OCI-M2 (cell line): ENCODE data around the gene DUS1L.

Experiments used
- DNase-seq: peaks from one replicate; lab custom pipeline; 2025; ENCODE audit not compliant: unreplicated experiment; lab: John Stamatoyannopoulos, UW

The DUS1L gene

DNA sequence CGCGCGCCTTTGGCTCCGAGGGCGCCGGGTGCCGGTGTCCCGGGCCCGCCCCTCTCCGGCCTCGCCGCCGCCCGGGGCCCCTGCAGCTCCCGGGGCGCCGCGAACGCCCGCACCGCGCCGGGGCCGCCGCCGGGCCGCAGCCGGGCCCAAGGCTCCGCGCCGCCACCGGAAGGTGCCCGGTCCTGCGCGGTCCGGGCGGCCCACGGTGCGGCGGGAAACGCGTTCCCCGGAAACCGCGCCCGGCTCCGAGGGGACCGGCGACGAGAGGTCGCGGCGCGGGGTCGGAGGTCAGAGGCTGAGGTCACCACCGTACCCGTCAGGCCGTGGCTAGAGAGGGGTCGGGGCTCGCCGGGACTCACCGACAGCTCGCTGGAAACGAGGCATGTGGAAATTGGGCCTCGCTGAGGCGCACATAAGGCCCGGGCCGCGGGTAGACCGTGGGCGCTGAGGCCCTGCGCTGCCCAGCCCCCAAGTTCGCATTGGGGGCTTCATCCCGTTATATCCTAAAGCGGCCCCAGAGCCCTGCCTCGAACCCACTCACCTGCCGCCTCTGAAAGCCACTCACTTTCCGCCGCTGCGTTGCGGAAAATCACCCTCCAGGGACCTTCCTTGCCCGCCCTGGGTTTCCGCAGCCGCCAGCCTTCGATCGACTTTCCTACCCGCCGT is at the start of gene DUS1L:
Gene DUS1L (minus strand): TSS at position 167 of the 666 bp plus-strand sequence. CDS start 745 bp downstream, outside the sequence.
- no peak for DNase-seq

DNA sequence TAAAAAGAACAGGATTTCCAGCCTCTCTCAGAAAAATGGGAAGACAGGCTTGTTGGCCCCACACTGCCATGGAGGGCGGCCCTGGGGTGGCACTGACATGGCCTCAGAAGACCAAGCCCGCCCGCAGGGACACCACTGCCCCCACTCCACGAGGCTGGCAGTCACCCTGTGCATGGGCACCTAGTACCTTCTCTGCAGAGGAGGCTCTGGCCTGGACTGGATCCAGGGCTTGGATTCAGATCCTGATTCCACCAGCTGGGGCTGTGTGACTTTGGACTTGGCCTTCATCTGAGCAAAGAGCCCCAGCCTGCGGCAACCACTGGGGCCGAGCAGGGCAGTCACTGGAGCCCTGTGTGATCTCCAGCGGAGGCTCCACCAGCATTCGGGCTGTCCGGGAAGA is 49.3 kb upstream of the DUS1L start:
- DNase-seq: no peak

DNA sequence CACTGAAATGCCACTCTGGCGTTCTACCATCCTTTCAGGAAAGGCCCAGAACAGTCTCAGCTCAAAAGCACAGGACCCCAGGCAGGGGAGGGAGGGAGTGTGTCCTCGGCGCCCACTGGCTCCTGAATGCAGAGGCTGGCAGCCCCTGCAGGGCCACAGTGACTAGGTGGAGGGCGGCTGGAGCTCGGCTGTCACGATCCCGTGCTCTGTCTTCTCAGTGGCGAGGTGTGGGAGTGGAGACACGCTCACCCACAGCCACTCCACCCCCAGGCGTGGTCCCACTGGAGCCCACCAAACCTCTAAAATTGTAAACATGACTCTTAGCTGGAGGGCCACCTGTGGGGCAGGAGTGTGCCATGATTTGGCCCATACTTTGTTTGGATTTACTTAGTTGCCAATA is 48.8 kb upstream of the DUS1L start:
- no peak for DNase-seq

DNA sequence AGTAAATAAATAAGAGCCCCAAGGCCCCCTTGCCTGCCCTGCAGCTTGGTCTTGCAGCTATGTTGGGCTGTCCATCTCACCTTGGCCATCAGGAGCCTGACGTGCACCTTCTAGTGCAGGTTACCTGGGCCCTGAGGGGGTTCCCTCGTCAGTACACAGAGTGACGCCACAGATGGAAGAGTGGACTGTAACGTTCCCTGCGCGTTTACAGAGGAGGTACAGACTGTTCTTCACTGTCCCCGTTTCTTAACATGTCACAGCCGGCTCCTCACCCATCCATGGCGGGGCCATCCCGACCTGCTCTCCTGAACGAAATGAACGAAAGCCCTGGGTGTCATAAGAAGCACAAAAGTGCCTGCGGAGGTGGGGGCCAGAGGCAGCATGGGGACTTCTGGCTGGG is 48.3 kb upstream of the DUS1L start:
- no peak for DNase-seq

DNA sequence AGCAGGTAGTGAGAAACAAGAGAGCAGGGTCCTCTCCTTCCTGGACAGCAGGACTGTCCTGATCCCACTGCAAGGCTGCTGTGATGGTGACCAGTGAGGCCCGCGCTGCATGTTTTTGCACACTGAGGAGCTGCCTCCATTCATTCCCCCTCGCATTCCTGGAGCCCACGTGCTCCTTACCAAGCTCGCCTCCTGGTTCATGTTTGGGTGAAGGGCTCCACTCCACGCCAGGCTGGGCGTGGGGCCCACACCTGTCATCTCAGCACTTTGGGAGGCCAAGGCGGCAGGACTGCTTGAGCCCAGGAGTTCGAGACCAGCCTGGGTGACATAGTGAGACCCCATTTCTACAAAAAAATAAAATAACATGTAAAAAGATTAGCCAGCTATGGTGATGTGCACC is 47.8 kb upstream of the DUS1L start:
- DNase-seq: no peak

DNA sequence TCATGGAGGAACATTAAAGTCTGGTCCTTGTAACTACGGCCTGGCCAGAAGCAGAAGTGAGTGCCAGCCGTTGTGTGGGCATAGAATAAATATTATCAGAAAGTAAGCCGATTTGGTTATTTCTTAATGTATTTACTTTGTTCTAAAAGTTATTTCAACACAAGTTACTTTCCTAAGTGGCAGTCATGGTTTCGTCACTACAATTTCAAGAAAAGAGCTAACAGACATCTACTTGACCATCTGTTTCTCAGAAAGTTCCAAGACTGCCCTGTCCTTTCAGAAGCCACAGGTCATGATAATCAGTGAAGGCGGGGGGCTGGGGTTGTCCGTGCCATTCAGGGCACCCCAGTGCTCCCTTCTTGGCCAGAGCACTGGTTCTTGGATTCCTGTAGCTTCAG is 47.3 kb upstream of the DUS1L start:
- DNase-seq: no peak

DNA sequence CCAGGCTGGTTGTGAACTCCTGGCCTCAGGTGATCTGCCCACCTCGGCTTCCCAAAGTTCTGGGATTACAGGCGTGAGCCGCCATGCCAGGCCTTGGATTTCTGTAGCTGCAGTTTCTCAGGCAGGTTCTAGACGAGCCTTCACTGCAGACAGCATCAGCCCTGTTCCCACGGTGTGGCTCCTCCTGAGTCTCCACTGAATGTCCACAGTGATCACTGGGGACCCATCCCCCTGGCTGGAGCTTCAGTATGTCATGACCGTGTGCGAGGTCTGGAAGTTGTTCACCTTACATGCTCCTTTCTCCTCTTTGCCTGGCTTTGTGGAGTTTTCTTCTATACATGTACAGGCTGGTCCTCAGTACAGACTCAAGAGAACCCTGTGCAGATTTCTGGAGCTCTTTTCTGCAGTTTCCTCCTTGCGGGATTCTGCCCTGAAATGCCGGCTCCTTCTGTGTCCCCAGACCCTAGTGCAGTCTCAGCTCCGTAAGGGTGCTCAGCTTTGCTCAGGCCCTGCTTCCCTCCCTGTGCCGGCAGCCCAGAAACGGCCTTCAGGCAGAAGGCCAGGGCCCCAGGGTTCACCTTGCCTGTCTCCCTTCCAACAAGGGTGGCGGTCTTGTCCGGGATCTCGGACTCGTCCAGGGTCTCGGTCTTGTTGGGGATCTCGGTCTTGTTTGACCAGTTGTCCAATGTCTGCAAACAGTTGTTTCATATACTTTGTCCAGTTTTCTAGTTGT is 46.7 kb upstream of the DUS1L start:
- no peak for DNase-seq

DNA sequence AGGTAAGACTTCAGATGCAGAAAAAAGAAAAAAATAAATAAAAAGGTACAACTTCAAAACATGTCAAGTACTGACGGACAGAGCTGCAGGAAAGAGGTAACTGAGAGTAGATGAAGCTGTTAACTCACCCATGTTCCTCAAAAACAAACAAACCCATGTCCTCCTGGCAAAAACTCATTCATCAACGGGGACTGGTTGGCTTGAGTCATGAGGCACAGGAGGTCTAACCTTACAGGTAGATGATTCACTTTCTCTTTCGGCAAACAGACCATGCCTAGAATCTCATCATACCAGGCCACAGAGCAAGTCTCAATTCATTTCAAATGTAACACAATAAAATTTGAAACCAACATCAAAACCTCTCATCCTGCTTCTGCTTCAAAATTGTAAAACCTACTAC is 44.7 kb upstream of the DUS1L start:
- no peak for DNase-seq

DNA sequence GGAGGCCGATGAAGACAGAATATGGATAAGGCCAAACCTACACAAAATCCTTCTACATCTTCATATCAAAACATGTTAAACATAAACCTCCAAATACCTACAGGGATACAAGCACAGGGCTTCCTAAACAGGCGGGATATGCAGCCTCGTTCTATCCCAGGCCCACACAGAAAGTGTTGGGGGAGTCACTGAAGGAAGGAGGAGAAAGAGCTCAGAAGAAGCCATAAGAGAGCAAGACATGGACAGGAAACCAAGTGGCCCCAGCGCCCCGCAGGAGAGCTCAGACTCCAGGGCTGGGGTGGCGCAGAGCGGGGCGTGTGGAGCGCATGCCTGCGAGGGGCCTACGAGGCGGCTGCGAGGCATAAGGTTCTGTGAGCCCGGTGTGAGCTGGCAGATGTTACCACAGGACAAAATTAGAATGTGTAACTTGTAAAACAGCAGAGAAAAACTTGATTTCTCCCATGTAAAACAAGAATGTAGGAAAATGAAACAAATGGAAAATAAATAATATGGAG is 43.4 kb upstream of the DUS1L start:
- no peak for DNase-seq

DNA sequence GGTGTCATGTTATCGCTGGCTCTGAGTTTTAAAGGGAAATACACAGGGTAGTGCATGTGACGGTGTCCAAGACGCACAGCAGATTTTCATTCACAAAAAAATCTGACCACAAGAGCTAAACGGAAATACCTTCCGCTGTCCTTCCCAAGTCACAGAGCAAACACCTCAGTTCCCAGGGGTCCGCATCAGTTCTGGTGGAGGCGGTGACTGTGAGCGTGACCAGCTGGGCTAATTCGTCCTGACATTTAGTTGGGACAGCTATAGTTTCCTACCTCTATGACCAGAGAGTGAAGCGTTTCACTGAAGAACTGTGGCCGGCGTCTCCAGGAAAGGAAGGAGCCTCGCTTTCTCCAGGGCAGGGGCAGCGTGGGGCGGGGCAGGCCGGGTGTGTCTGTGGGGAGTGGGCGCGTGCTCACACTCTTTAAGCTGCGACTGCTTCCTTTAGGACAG is 42.9 kb upstream of the DUS1L start:
- DNase-seq: no peak

DNA sequence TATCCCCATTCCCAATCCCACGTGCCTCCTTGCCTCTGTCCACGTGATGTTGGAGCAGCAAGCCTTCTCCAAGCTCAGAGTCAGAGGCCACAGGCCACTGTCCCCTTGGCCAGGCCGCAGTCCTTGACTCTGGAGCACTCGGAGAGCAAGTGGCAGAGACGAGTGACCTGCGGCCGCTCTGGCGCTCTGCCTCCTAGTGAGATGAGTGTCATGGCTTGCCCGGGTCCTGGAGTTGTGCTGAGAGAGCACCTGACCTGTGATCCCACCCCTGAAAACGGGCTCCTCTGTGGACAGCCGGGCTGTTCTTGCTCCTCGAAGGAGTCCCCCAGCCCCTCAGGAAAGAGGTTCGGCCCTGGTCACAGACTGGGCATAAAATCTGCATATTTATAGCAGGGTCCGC is 42.4 kb upstream of the DUS1L start:
- DNase-seq: no peak

DNA sequence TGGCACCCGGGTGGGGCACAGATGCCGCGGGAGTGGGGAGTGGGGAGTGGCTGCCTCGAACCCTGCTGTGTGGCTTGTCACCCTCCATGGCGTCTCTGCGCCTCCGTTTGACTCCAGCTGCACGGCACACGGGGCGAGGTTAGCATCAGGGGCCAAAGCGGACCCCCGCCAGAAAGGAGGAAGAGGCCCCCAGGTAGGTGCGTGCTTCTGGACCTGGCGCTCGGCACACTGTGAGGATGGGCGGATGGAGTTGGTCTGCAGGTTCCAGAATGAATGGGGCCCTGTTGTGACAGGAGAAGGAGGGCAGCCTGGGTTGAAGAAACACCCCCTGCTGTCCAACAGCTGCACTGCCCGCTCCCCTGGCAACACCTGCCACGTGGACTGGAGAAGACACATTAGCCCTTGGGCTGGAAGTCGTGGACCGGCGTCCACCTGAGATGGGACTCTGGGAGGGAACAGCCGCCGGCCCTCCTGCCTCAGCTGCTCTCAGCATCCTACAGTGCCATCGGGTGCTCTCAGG is 41.8 kb upstream of the DUS1L start:
- DNase-seq: no peak

DNA sequence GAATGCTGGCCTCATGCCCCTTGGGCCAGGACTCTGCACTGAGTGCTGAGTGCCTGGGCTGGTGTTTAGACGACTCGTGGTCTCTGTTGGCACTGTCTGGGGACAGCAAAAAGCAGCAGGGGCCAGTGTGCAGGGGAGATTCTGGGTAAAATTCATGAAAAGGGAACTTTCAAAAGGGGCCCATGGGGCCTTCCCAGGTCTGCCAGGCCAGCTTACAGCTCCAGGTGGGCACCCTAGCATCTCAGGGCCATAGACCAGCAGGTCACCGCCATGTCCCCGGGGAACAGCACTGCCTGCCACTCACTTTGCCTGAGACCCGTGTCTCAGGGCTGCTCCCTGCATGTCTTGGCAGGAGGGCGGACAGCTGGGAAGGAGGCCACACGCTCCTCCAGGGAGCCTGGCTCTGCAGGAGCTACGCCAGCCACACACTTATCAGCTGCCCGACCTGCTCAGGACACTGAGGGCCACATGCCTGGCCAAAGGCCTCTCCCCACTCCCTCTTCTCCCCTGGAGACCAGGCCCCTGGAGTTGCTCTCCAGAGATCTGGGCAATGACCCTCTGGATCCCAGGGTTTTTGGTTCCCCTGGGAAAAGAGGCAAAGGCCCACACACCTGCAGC is 41.2 kb upstream of the DUS1L start:
- DNase-seq: no peak

DNA sequence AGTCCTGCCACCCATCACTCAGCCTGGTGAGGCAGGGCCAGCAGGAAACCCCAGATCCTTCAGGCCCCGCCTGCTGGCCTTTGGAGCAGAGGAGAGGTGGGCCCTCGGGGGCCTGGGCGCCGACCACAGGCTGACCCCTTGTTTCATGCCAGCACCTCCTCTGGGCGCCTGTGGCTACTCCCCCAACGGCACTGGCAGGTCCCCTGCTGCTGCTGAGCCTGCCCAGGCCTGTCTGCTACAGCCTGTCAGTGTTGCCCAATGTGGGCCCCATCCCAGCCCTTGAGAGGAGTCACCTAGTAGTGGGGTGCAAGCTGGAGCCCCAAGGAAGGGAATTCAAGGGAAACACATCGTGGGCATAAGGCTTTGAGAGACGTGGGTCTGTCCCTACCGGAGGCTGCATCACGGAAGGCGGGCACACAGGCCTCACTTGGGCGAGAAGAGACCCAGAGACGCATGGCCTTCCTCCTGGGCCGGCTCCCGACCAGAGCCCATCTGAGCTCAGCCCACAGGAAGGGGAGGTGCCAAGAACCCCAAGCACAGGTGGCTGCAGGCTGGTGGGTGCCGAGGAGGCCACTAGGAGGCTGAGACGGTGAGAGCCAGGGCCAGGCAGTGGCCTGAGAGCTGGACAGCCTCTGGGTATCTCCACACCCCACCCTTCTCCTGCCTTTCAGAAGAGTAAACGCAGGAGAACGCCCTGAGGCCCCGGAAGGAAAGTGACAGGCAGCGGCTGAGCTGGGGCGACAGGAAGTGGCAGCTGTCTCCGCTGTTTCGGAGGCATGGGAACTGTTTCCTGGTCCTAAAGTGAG is 40.5 kb upstream of the DUS1L start:
- DNase-seq: no peak

DNA sequence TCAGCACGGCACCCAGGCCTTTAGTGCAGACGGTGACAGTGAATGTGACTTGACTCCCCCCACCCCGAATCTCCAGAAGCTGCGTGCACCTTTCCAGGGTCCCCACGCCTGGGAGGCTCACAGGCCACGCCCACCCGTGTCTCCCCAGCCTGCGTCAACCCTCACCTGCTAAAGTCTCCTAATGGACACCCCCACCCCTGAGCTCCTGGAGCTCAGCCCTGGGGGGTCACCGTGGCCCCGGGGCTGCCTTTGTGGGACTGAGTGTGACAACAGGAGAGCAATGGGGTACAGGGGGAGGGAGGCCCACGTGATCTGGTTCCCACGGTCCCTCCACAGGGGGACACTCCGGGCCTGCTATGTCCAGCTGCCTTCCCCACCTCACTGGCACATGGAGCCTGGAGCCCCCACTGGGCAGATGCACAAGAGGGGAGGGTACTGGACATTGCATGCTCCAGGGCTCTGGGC is 39.8 kb upstream of the DUS1L start:
- no peak for DNase-seq

DNA sequence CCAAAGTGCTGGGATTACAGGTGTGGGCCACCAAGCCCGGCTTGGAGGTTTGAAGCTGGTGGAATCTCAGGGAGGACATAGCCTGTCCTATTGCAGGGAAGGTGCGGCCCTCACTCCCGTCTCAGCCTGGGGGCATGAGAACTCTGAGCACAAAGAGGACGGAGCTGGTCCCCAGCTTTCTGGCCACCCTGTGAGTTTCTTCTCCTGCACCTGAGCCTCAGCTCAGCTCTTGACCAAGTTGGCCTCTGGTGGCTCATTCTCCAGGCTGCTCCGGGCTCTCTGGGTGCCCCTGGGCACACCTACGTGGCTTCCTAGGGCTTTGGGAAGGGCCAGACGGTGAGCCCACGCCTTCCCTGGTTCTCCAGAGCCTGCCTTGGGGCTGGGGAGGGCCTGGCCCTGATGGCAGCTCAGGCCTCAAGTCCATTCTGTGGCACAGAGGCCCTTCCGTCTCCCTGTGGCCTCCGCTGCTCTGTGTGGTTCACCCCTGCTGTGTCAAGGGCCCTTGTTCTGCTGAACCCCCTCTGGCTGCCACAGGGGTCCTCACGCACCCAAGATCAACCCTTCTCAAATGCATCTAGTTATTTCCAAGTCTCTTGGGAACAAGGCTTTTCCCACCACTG is 39.3 kb upstream of the DUS1L start:
- DNase-seq: no peak

DNA sequence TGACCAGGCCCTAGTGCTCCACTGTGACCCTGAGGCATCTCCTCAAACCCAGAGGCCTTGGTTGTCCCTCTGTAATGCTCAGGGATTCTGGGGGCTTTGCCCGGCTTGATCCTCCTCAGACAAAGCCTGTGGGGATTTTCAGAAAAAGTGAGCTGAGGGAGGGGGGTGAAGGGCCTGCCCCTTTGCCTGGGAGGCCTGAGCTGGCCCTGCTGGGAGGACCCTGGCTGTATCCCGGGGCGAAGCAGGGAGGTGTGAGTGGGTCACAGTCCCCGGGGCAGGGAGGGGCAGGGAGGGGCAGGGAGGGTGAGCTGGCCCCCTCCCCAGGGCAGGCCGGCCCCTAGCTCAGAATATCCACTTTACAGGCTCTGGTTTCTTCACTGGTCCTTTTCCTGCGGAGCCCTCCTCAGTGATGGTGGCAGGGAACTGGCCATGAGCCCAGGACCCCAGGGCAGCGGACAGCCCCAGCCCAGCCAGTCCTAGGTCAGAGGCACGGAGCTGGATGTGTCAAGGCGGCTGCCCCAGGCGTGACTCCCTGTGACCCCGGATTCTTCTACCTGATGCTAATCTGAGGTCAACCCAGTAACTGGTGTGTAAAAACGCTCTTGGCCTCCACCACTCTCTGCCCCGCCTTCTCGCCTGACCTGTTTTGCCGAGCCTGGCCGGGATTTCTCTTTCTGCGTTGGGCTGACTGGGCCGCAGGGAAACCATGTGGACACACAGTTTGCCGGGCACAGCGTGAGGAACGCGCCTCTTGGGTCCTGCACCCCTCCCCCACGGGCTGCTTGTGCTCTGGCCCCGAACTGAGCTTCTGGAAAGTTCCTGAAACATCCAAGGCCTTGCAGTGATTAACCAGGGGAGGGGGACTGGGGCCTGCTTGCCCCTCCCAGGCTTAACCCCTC is 38.2 kb upstream of the DUS1L start:
- no peak for DNase-seq

DNA sequence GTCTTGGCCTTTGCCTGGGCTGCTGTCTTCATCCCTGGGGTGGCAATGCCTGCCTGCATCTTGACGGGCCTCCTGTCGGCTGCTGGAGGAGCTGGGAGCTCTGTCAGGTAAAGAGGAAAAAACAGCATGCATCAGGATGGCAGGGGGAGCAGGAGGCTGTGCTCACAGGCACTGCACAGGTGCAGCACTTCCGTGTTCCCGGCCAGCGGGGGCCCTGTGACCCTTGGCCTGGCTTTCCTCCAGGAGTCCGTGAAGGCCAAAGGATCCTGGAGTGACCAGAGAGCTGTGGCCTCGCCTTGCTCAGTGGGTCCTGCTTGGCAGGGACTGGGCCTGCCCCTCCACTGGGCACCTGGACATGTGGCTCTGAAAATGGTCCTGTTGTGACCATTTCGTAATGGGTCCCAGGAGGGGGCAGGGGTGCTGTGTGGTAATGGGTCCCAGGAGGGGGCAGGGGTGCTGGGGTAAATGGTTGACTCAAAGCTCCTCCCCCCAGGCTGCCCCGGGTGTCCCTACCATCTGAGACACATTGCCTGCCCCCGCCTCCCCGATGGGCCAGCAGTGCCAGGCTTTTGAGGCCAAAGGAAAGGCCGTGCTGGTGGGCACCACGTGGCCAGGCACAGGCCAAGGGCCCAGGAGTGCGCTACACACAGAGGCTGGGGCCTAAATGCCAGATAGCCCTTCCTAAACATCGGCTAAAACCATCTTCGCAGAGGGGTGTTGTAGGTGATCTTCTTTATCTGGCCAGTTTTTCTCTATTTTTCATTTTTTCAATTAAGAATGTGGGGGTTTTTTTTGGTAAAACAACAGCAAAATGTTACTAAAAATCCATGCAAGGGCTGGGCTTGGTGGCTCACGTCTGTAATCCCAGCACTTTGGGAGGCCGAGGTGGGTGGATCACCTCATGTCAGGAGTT is 36.4 kb upstream of the DUS1L start:
- DNase-seq: no peak
